ENCODE results near the gene BMF.

Gene BMF

DNA sequence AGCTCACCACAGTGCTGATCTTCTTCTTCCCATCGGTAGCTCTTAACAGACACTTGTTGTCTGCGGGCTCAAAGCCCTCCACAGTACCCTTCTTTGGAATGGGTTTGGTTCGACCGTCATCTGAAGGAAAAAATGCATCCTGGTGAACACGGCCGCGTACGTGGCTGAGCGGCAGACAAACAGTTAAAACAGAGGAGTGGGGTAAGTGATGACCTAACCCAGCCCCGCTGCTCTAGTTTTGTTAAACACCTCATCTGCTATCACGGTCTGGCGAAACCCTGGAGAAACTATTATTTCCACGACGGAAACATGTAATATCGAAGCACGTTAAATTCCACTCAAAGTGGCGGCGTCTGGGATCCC is 70.4 kb downstream of the BMF start:
- no peak for DNase-seq (ENCODE audit: low read depth in 1 of 2, low spot score in 1 of 2)
- TF ChIP-seq JUND (IDR thresholded peaks at IDR 0.05; ENCODE audit: low read depth): no peak
- in situ Hi-C loops (cut with HindIII; ENCODE audit: low pct_unique_long_range_greater_than_20kb, low sequenced_read_pairs): no loop called here
